ENCODE measurements around the gene ERGIC3. TPM values are rescaled to one million over a fixed set of nuclear protein-coding genes. Genes with fewer than 3 reads are reported as not detected.

The ERGIC3 gene
- total and polyA plus RNA-seq, 2 of the 13 experiments (the other 11 are each of a cell fraction or from before 2014, with no cell fraction given), result 407 to 670 TPM

DNA sequence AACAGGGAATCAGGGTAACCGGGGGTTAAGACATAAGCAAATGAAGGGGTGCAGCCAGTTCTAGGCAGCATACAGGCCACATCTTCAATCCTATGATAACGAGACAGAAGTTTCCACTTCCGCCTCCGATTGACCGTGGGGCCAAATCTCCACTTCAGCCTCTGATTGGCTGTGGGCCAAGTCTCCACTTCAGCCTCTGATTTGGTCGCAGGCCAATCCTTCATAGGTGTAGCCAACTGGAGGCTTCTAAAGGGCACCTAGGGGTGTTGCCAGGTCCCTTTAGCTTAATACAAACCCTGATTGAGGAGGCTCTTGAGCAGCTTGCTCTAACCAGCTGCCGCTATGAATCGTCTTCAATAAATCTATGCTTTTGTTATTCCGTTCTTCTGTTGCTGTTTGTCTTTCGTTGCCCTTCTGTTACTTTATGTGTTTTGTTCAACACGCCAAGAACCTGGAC lies 2.1 kb upstream of the ERGIC3 start (continued):
- TF ChIP-seq ZBTB4 (CRISPR knock-in tag; IDR thresholded peaks at IDR 0.05; ENCODE audit: borderline replicate concordance) (no peak), SCMH1 (CRISPR knock-in tag; IDR thresholded peaks at IDR 0.05; ENCODE audit: borderline replicate concordance) (no peak), NR2C2 (CRISPR knock-in tag; IDR thresholded peaks at IDR 0.05; ENCODE audit: borderline replicate concordance) (peak; percentile 38; the same call in 1 of the 2 replicates), ZNF432 (CRISPR knock-in tag; IDR thresholded peaks at IDR 0.05; ENCODE audit: borderline replicate concordance) (no peak), RELA (CRISPR knock-in tag; IDR thresholded peaks at IDR 0.05) (no peak), ZNF580 (CRISPR knock-in tag; IDR thresholded peaks at IDR 0.05; ENCODE audit: borderline replicate concordance, low read depth) (no peak; the same call in 1 of the 2 replicates), ATAD3A (CRISPR knock-in tag; IDR thresholded peaks at IDR 0.05) (no peak), CAMTA2 (CRISPR knock-in tag; IDR thresholded peaks at IDR 0.05; ENCODE audit: borderline replicate concordance) (no peak), ZNF781 (CRISPR knock-in tag; IDR thresholded peaks at IDR 0.05; ENCODE audit: borderline replicate concordance, not compliant biosample characterization) (peak; percentile 76), SETDB1 (CRISPR knock-in tag; IDR thresholded peaks at IDR 0.05; ENCODE audit: borderline replicate concordance) (no peak), JUND (CRISPR knock-in tag; IDR thresholded peaks at IDR 0.05) (no peak), PAXIP1 (CRISPR knock-in tag; conservative IDR thresholded peaks at IDR 0.05) (no peak), UBTF (CRISPR knock-in tag; IDR thresholded peaks at IDR 0.05) (no peak), SP5 (CRISPR knock-in tag; IDR thresholded peaks at IDR 0.05; ENCODE audit: borderline replicate concordance, low read depth) (no peak), ZNF264 (CRISPR knock-in tag; IDR thresholded peaks at IDR 0.05) (0 out of 2 replicates have a peak, but pooled peaks have one; percentile 21), ZNF619 (CRISPR knock-in tag; IDR thresholded peaks at IDR 0.05) (no peak), ZNF605 (CRISPR knock-in tag; IDR thresholded peaks at IDR 0.05) (no peak), DMAP1 (CRISPR knock-in tag; IDR thresholded peaks at IDR 0.05) (0 out of 2 replicates have a peak, but pooled peaks have one; percentile 32), FOXK2 (IDR thresholded peaks at IDR 0.05) (no peak), ZNF44 (CRISPR knock-in tag; IDR thresholded peaks at IDR 0.05) (no peak), ZNF160 (CRISPR knock-in tag; IDR thresholded peaks at IDR 0.05) (no peak)
- TF ChIP-seq, protein P1, sequence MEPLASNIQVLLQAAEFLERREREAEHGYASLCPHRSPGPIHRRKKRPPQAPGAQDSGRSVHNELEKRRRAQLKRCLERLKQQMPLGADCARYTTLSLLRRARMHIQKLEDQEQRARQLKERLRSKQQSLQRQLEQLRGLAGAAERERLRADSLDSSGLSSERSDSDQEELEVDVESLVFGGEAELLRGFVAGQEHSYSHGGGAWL (CRISPR knock-in tag; IDR thresholded peaks at IDR 0.05), result no peak
